ENCODE measurements around the gene LAMTOR1. TPM values are rescaled to one million over a fixed set of nuclear protein-coding genes. Genes with fewer than 3 reads are reported as not detected.
"Not testable (repeated sequence)": the region's sequence is repeated elsewhere in the genome, so short reads cannot be mapped to it uniquely, and the experiment has no call there.

The LAMTOR1 gene
- total and polyA plus RNA-seq, 10 of the 15 experiments (the other 5 are each of a cell fraction or from before 2014, with no cell fraction given): 58.8 to 141 (median 110) TPM

DNA sequence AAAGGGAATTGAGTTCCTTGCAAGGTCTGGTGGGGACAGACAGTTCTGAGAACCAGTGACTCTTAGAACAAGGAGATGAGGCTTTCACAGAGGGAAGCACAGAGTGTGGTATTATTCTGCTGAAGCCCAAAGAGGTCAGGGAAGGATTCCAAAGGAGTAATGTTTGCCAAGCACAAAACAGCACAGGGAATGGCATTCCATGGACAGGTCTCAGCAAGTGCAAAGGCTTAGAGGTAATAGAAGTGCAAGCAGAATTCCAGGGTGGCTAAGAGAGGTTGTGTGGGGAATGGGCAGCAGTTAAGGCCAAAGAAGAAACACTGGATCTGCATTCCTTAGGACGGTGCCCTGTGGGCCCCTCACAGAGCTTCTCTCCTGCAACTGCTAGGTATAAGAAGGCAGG lies 39.0 kb upstream of the LAMTOR1 start:
- H3K79me2 ChIP-seq (ENCODE audit: control insufficient read depth, insufficient read depth, low read length); H4K20me1 ChIP-seq (ENCODE audit: control insufficient read depth, insufficient read depth); FAIRE-seq; H3K27ac ChIP-seq (ENCODE audit: control insufficient read depth, insufficient read depth); RAD21 ChIA-PET (ENCODE audit: unreplicated experiment); ATAC-seq; H3K36me3 ChIP-seq (ENCODE audit: control insufficient read depth in 2 of 2, insufficient read depth in 2 of 2, low read length in 1 of 2); DNase-seq (ENCODE audit: low read depth, low spot score); H3K9ac ChIP-seq (ENCODE audit: control insufficient read depth, insufficient read depth, low read length); H3K4me3 ChIP-seq; H3K4me1 ChIP-seq (ENCODE audit: control insufficient read depth, insufficient read depth, low read length); BruUV-seq (replicated peaks); H2AFZ ChIP-seq (ENCODE audit: control insufficient read depth, low read depth, low read length); H3K9me3 ChIP-seq (replicated peaks; ENCODE audit: control insufficient read depth, insufficient read depth, low read length); H3K27me3 ChIP-seq (replicated peaks in 1 of 2; ENCODE audit: control insufficient read depth in 2 of 2, insufficient read depth in 2 of 2, low read length in 1 of 2); H3K4me2 ChIP-seq (ENCODE audit: control insufficient read depth, insufficient read depth): not testable (repeated sequence)
- WGBS (ENCODE audit: insufficient coverage, insufficient replicate concordance, low lambda C conversion rate, missing lambda C conversion rate): 20% methylated on average over 1 of the region's 1 CpG
- ChIA-PET SMC1A (ENCODE audit: uncharacterized antibody, unreplicated experiment) (interaction anchor here (1.4 kb wide), 1 partner anchor 164 kb away, joined by 5 read pairs; no protein-coding TSS in a partner anchor), POLR2A (interaction anchor here (0.9 kb wide), 1 partner anchor 81 kb away, joined by 4 read pairs; no protein-coding TSS in a partner anchor), CTCF (interaction anchor here (2.1 to 3.8 kb wide), 2 partner anchors 117 to 291 kb away, joined by 5 to 19 read pairs; partner anchors contain the start of gene CLPB)
- intact Hi-C loops (cut with micrococcal nuclease; ENCODE audit: unreplicated experiment) (loop anchor here (5.0 kb wide), 1 partner anchor 290 kb away; the partner anchor contains the start of gene CLPB), in situ Hi-C loops (cut with MboI) (loop anchor here (5.0 kb wide), 1 partner anchor 120 kb away; no protein-coding TSS in a partner anchor)

DNA sequence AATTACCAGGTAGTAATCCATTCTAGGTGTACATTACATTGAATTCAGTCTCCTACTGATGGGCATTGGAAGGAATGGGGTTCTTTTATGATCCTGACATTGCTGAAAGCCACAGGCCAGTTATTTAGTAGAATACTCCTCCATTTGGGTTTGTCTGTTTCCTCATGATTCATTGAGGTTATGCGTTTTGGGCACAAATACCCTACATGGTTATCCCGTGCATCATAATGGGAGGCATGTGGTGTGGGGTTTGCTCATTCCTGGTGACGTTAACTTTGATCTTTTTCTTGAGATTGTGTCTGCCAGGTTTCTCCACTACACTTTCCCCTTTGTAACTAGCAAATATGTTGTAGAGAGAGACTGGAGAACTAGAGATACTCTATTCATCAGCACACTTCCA lies 38.0 kb upstream of the LAMTOR1 start:
- SMC1A ChIA-PET (ENCODE audit: uncharacterized antibody, unreplicated experiment): interaction anchor here (1.1 to 1.4 kb wide), 2 partner anchors 115 to 163 kb away, joined by 5 to 6 read pairs; no protein-coding TSS in a partner anchor
- Histone ChIP-seq H3K9ac (ENCODE audit: control insufficient read depth, insufficient read depth, low read length) (no peak overlapping the region), H3K27me3 (replicated peaks in 1 of 2; ENCODE audit: control insufficient read depth in 2 of 2, insufficient read depth in 2 of 2, low read length in 1 of 2) (no peaks in the 10 kb centered on the region; a peak in 1 of 4 replicates), H3K79me2 (ENCODE audit: control insufficient read depth, insufficient read depth, low read length) (no peaks in the 10 kb centered on the region), H3K9me3 (replicated peaks; ENCODE audit: control insufficient read depth, insufficient read depth, low read length) (peaks cover 2% of the 10 kb centered on the region; the same call in 1 of the 3 replicates), H4K20me1 (ENCODE audit: control insufficient read depth, insufficient read depth) (no peaks in the 10 kb centered on the region), H2AFZ (ENCODE audit: control insufficient read depth, low read depth, low read length) (no peak overlapping the region), H3K4me2 (ENCODE audit: control insufficient read depth, insufficient read depth) (no peak overlapping the region), H3K27ac (ENCODE audit: control insufficient read depth, insufficient read depth) (no peak overlapping the region), H3K4me1 (ENCODE audit: control insufficient read depth, insufficient read depth, low read length) (no peaks in the 10 kb centered on the region), H3K36me3 (ENCODE audit: control insufficient read depth in 2 of 2, insufficient read depth in 2 of 2, low read length in 1 of 2) (no peaks in the 10 kb centered on the region), H3K4me3 (no peak overlapping the region)
- ATAC-seq: no peak
- intact Hi-C loops (cut with micrococcal nuclease; ENCODE audit: unreplicated experiment): loop anchor here (5.0 kb wide), 1 partner anchor 291 kb away; the partner anchor contains the start of gene CLPB
- POLR2A ChIA-PET: interaction anchor here (0.9 kb wide), 1 partner anchor 82 kb away, joined by 4 read pairs; no protein-coding TSS in a partner anchor
- BruUV-seq (replicated peaks): no TSS peak
- CTCF ChIA-PET: interaction anchor here (1.0 to 2.1 kb wide), 2 partner anchors 50 to 116 kb away, joined by 3 to 5 read pairs; no protein-coding TSS in a partner anchor
- RAD21 ChIA-PET (ENCODE audit: unreplicated experiment): no interaction called here
- FAIRE-seq: no peak
- DNase-seq (ENCODE audit: low read depth, low spot score): no peak
- 0% methylated on average over 3 of the region's 3 CpGs for WGBS (ENCODE audit: insufficient coverage, insufficient replicate concordance, low lambda C conversion rate, missing lambda C conversion rate)
- in situ Hi-C loops (cut with MboI): loop anchor here (5.0 kb wide), 1 partner anchor 119 kb away; no protein-coding TSS in a partner anchor
- TF ChIP-seq, protein P1, sequence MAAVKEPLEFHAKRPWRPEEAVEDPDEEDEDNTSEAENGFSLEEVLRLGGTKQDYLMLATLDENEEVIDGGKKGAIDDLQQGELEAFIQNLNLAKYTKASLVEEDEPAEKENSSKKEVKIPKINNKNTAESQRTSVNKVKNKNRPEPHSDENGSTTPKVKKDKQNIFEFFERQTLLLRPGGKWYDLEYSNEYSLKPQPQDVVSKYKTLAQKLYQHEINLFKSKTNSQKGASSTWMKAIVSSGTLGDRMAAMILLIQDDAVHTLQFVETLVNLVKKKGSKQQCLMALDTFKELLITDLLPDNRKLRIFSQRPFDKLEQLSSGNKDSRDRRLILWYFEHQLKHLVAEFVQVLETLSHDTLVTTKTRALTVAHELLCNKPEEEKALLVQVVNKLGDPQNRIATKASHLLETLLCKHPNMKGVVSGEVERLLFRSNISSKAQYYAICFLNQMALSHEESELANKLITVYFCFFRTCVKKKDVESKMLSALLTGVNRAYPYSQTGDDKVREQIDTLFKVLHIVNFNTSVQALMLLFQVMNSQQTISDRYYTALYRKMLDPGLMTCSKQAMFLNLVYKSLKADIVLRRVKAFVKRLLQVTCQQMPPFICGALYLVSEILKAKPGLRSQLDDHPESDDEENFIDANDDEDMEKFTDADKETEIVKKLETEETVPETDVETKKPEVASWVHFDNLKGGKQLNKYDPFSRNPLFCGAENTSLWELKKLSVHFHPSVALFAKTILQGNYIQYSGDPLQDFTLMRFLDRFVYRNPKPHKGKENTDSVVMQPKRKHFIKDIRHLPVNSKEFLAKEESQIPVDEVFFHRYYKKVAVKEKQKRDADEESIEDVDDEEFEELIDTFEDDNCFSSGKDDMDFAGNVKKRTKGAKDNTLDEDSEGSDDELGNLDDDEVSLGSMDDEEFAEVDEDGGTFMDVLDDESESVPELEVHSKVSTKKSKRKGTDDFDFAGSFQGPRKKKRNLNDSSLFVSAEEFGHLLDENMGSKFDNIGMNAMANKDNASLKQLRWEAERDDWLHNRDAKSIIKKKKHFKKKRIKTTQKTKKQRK (IDR thresholded peaks at IDR 0.05; ENCODE audit: low read depth, low read length): no peak
- no peak for TF ChIP-seq EP300 (IDR thresholded peaks at IDR 0.05; ENCODE audit: borderline replicate concordance in 1 of 2, control insufficient read depth in 1 of 2, low read depth in 2 of 2, low read length in 2 of 2)
- no peak for TF ChIP-seq ZNF384 (IDR thresholded peaks at IDR 0.05; ENCODE audit: borderline replicate concordance, low read depth, low read length)
- no peak for TF ChIP-seq ZSCAN29 (IDR thresholded peaks at IDR 0.05)
- no peak for TF ChIP-seq SIX5 (IDR thresholded peaks at IDR 0.05; ENCODE audit: low read depth, low read length, severe bottlenecking)
- TF ChIP-seq NR2C1 (IDR thresholded peaks at IDR 0.05): no peak
- TF ChIP-seq, protein P2, sequence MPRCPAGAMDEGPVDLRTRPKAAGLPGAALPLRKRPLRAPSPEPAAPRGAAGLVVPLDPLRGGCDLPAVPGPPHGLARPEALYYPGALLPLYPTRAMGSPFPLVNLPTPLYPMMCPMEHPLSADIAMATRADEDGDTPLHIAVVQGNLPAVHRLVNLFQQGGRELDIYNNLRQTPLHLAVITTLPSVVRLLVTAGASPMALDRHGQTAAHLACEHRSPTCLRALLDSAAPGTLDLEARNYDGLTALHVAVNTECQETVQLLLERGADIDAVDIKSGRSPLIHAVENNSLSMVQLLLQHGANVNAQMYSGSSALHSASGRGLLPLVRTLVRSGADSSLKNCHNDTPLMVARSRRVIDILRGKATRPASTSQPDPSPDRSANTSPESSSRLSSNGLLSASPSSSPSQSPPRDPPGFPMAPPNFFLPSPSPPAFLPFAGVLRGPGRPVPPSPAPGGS (IDR thresholded peaks at IDR 0.05; ENCODE audit: borderline replicate concordance, insufficient read depth, low read depth, low read length, poor library complexity, severe bottlenecking): no peak
- TF ChIP-seq ETV6 (conservative IDR thresholded peaks at IDR 0.05 in 1 of 2, IDR thresholded peaks at IDR 0.05 in 1 of 2; ENCODE audit: borderline replicate concordance in 1 of 2, low read depth in 1 of 2): no peak
- TF ChIP-seq RFX5 (IDR thresholded peaks at IDR 0.05; ENCODE audit: low read depth, low read length): no peak
- no peak for TF ChIP-seq ZBED1 (IDR thresholded peaks at IDR 0.05; ENCODE audit: borderline replicate concordance)
- TF ChIP-seq HDAC2 (IDR thresholded peaks at IDR 0.05): no peak
